Left cardiac atrium (tissue), 4 donors: ENCODE measurements around the gene PBX2. TPM values are rescaled to one million over a fixed set of nuclear protein-coding genes. Genes with fewer than 3 reads are reported as not detected.

Experiments
- ATAC-seq, 2 donors: fragments of 200-7000 bp; cut with Tn5 transposase; one replicate each; pipeline ENCODE4 v1.9.1; 2020; ENCODE audit warnings: mild to moderate bottlenecking in 2 of 2, moderate library complexity in 2 of 2
- DNase-seq: peaks from one replicate; pipeline ENCODE4 v3.0.0-alpha.2; 2020
- intact Hi-C, 2 donors: fragments of 100-400 bp; cut with DNase I; formaldehyde crosslinking; loops; one replicate each; pipeline versions ENCODE4 v1.14.1 to v1.15.1; 2022 to 2023
- microRNA-seq, 2 donors: library from miRNA; unstranded; fragments of <30 nt; microRNA quantifications; one replicate each; pipeline ENCODE4 v1.2.0, GENCODE V29; 2020
- total RNA-seq, 2 donors: library from RNA; stranded (reverse); fragmentation: NEBNext Ultra II Directional; extraction: Animal tissue kit (Norgen Biotek cat#: 25700); gene quantifications; one replicate each; pipeline ENCODE4 v1.2.1, GENCODE V29; 2021
- donor health status: DM: no; HTN: yes; CAD: no.
- donor health status: DM: no; HTN: yes; CAD: no; lungs with severe emphysema.
- donor health status: DM: yes; HTN: yes; CAD: no.
- donor health status: Dilated cardiomyopathy.

The PBX2 gene
- total RNA-seq, 2 donors from 2014 or later = 43.7 to 47.7 TPM

DNA sequence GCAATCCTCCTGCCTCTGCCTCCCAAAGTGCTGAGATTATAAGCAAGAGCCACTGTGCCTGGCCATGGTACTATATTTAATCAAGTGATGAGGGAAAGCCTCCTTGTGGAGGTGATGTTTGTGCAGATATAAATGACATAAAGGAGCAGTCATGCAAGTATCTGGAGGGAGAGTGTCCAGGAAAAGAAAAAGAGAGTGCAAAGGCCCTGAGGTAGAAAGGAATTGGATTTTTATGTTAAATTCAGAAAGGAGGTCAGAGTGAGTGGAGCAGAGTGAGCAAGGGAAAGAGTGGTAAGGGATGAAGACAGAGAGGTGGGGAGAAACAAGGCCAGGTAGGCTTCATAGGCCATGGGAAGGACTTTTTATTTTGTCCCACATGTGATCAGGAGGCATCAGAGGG, 52.5 kb downstream of the PBX2 start:
- DNase-seq (no peak), ATAC-seq (no peak)
- intact Hi-C loops = no loop called here

Small RNA genes within 50 kb of the gene (microRNA-seq; reads per million reads assigned to microRNA genes)
- gene MIR6721 = 0.82 to 1.0 reads per million in 2 donors
- gene MIR6833 = 0 to 0.27 reads per million in 2 donors

Other genes starting within 250 kb of the PBX2 start
- 100 to 1,000 TPM in 1 of 2 donors, 10 to 100 TPM in 1; 50.3 to 113 TPM for gene CFB, start 244.1 kb downstream of the PBX2 start, total RNA-seq
- 10 to 100 TPM; 39.8 to 53.7 TPM for gene NELFE, start 231.2 kb downstream of the PBX2 start, total RNA-seq
- gene SKIC2, start 231.0 kb downstream of the PBX2 start, total RNA-seq = 10 to 100 TPM; 36.8 to 45.1 TPM
- gene DXO, start 218.1 kb downstream of the PBX2 start, total RNA-seq = 10 to 100 TPM; 12.8 to 20.9 TPM
- 100 to 1,000 TPM; 199 to 206 TPM for gene C4A, start 208.1 kb downstream of the PBX2 start, total RNA-seq
- gene C4B, start 175.4 kb downstream of the PBX2 start, total RNA-seq = 100 to 1,000 TPM; 177 to 235 TPM
- gene CYP21A2, start 151.8 kb downstream of the PBX2 start, total RNA-seq = 10 to 100 TPM in 1 of 2 donors, 1 to 10 TPM in 1; 2.0 to 10.3 TPM
- gene TNXB, start 80.9 kb downstream of the PBX2 start, total RNA-seq = 100 to 1,000 TPM; 143 to 158 TPM
- gene ATF6B, start 62.0 kb downstream of the PBX2 start, total RNA-seq = 10 to 100 TPM; 35.4 to 36.2 TPM
- 1 to 10 TPM; 2.6 TPM for gene FKBPL, start 59.9 kb downstream of the PBX2 start, total RNA-seq
- gene PRRT1, start 38.3 kb downstream of the PBX2 start, total RNA-seq = under 1 TPM; 0.77 to 0.97 TPM
- 10 to 100 TPM; 20.2 to 29.6 TPM for gene PPT2, start 36.1 kb downstream of the PBX2 start, total RNA-seq
- gene EGFL8, start 25.6 kb downstream of the PBX2 start, total RNA-seq = 1 to 10 TPM; 7.1 to 8.7 TPM
- 10 to 100 TPM; 54.8 to 58.1 TPM for gene AGPAT1, start 14.1 kb downstream of the PBX2 start, total RNA-seq
- 10 to 100 TPM; 73.0 to 77.9 TPM for gene RNF5, start 11.8 kb downstream of the PBX2 start, total RNA-seq
- 1 to 10 TPM; 2.4 to 2.8 TPM for gene AGER, start 5.9 kb downstream of the PBX2 start, total RNA-seq
- gene GPSM3, start 2.4 kb upstream of the PBX2 start, total RNA-seq = 10 to 100 TPM in 1 of 2 donors, 1 to 10 TPM in 1; 8.5 to 15.8 TPM
- 10 to 100 TPM; 22.4 to 27.9 TPM for gene NOTCH4, start 33.9 kb upstream of the PBX2 start, total RNA-seq
- gene TSBP1, start 181.7 kb upstream of the PBX2 start, total RNA-seq = not detected
- gene BTNL2, start 217.0 kb upstream of the PBX2 start, total RNA-seq = not detected
- gene HLA-DRA, start 249.7 kb upstream of the PBX2 start, total RNA-seq = 100 to 1,000 TPM in 1 of 2 donors, 10 to 100 TPM in 1; 94.5 to 151 TPM